ENCODE measurements around the gene SRRM5. TPM values are rescaled to one million over a fixed set of nuclear protein-coding genes. Genes with fewer than 3 reads are reported as not detected.
A peak's percentile ranks its signal among the peaks of the same experiment; 100 is the strongest.

The SRRM5 gene
- total RNA-seq, 1 experiment from 2014 or later: 1.0 TPM

- BruUV-seq (replicated peaks): no TSS peak
- POLR2A ChIA-PET: interaction anchor here (0.5 to 2.1 kb wide), 4 partner anchors 21 to 149 kb away, joined by 3 to 12 read pairs (median 3); partner anchors contain the start of genes IRGQ and ZNF576
- H3K27me3 ChIP-seq (replicated peaks; ENCODE audit: control insufficient read depth, insufficient read depth, low read length): no peaks in the 10 kb centered on the region
- peak; percentile 96 to 97 for DNase-seq
- CTCF ChIA-PET: interaction anchor here (1.0 to 1.4 kb wide), 3 partner anchors 19 to 21 kb away, joined by 4 to 6 read pairs (median 5); partner anchors contain the start of gene ZNF576
- H3K36me3 ChIP-seq (ENCODE audit: control insufficient read depth, insufficient read depth, low read length): no peaks in the 10 kb centered on the region
- peaks cover 7% of the 10 kb centered on the region for H3K36me3 Mint-ChIP-seq (ENCODE audit: insufficient read depth, unreplicated experiment)
- H3K9me3 Mint-ChIP-seq (ENCODE audit: unreplicated experiment): no peaks in the 10 kb centered on the region
- peaks cover 10% of the 10 kb centered on the region for H3K27me3 Mint-ChIP-seq (ENCODE audit: insufficient read depth, unreplicated experiment)
- H3K4me1 Mint-ChIP-seq (ENCODE audit: low read depth, unreplicated experiment): no peaks in the 10 kb centered on the region
- H3K4me3 ChIP-seq (ENCODE audit: low read depth, low read length): peak within 1 kb of the TSS; percentile 92
- H3K4me3 Mint-ChIP-seq (ENCODE audit: unreplicated experiment): peak within 1 kb of the TSS; percentile 95
- no peaks in the 10 kb centered on the region for H3K9me3 ChIP-seq
- intact Hi-C loops (cut with micrococcal nuclease; ENCODE audit: unreplicated experiment): loop anchor here (1.0 kb wide), 1 partner anchor 21 kb away; the partner anchor contains the start of genes IRGQ and ZNF576
- H3K27ac Mint-ChIP-seq (ENCODE audit: unreplicated experiment): peak within 1 kb of the TSS; percentile 96
- no peak for TF ChIP-seq CTCF (IDR thresholded peaks at IDR 0.05; ENCODE audit: insufficient read depth in 1 of 2, low read depth in 1 of 2, low read length in 1 of 2, severe bottlenecking in 1 of 2, unreplicated experiment in 1 of 2)
- no peaks in the 10 kb centered on the region for H3K4me1 ChIP-seq
These were observed 36.5 kb upstream of the SRRM5 start, which contains the start of the genes PINLYP and XRCC1 for GRCh38 chr19:43575156-43575950. Gene PINLYP (plus strand): TSS chr19:43575801. CDS start chr19:43577192, 1,391 bp downstream. Gene XRCC1 (minus strand): TSS chr19:43575527. CDS start chr19:43575458, 69 bp downstream.

GRCh38 chr19:43575955-43576878 is 35.7 kb upstream of the SRRM5 start:
- intact Hi-C loops (cut with micrococcal nuclease; ENCODE audit: unreplicated experiment): loop anchor here (1.0 kb wide), 1 partner anchor 20 kb away; the partner anchor contains the start of genes IRGQ and ZNF576
- ChIA-PET CTCF (no interaction called here), POLR2A (interaction anchor here (0.6 to 2.1 kb wide), 3 partner anchors 20 to 148 kb away, joined by 3 to 12 read pairs (median 3); partner anchors contain the start of genes IRGQ and ZNF576)
- H3K36me3 Mint-ChIP-seq (ENCODE audit: insufficient read depth, unreplicated experiment): peaks cover 7% of the 10 kb centered on the region
- H3K27me3 ChIP-seq (replicated peaks; ENCODE audit: control insufficient read depth, insufficient read depth, low read length): no peaks in the 10 kb centered on the region
- H3K4me3 ChIP-seq (ENCODE audit: low read depth, low read length): peak overlapping the region; percentile 30
- H3K9me3 ChIP-seq: no peaks in the 10 kb centered on the region
- H3K4me1 Mint-ChIP-seq (ENCODE audit: low read depth, unreplicated experiment): no peaks in the 10 kb centered on the region
- no peaks in the 10 kb centered on the region for H3K9me3 Mint-ChIP-seq (ENCODE audit: unreplicated experiment)
- peaks cover 10% of the 10 kb centered on the region for H3K27me3 Mint-ChIP-seq (ENCODE audit: insufficient read depth, unreplicated experiment)
- H3K27ac Mint-ChIP-seq (ENCODE audit: unreplicated experiment): peak overlapping the region; percentile 96
- TF ChIP-seq CTCF (IDR thresholded peaks at IDR 0.05; ENCODE audit: insufficient read depth in 1 of 2, low read depth in 1 of 2, low read length in 1 of 2, severe bottlenecking in 1 of 2, unreplicated experiment in 1 of 2): no peak
- H3K36me3 ChIP-seq (ENCODE audit: control insufficient read depth, insufficient read depth, low read length): no peaks in the 10 kb centered on the region
- DNase-seq: peak in 1 of 2 experiments; percentile 17
- no TSS peak for BruUV-seq (replicated peaks)
- peak overlapping the region; percentile 95 for H3K4me3 Mint-ChIP-seq (ENCODE audit: unreplicated experiment)
- no peaks in the 10 kb centered on the region for H3K4me1 ChIP-seq

- Mint-ChIP-seq H3K36me3 (ENCODE audit: insufficient read depth, unreplicated experiment) (peaks cover 7% of the 10 kb centered on the region), H3K4me3 (ENCODE audit: unreplicated experiment) (no peak overlapping the region), H3K9me3 (ENCODE audit: unreplicated experiment) (no peaks in the 10 kb centered on the region), H3K27ac (ENCODE audit: unreplicated experiment) (no peak overlapping the region), H3K4me1 (ENCODE audit: low read depth, unreplicated experiment) (no peaks in the 10 kb centered on the region), H3K27me3 (ENCODE audit: insufficient read depth, unreplicated experiment) (peaks cover 10% of the 10 kb centered on the region)
- ChIA-PET POLR2A (no interaction called here), CTCF (no interaction called here)
- no peak for TF ChIP-seq CTCF (IDR thresholded peaks at IDR 0.05; ENCODE audit: insufficient read depth in 1 of 2, low read depth in 1 of 2, low read length in 1 of 2, severe bottlenecking in 1 of 2, unreplicated experiment in 1 of 2)
- Histone ChIP-seq H3K4me1 (no peaks in the 10 kb centered on the region), H3K4me3 (ENCODE audit: low read depth, low read length) (no peak overlapping the region), H3K27me3 (replicated peaks; ENCODE audit: control insufficient read depth, insufficient read depth, low read length) (no peaks in the 10 kb centered on the region), H3K36me3 (ENCODE audit: control insufficient read depth, insufficient read depth, low read length) (no peaks in the 10 kb centered on the region), H3K9me3 (no peaks in the 10 kb centered on the region)
- no peak for DNase-seq
- no TSS peak for BruUV-seq (replicated peaks)
- intact Hi-C loops (cut with micrococcal nuclease; ENCODE audit: unreplicated experiment): no loop called here
These were observed 33.1 kb upstream of the SRRM5 start for GRCh38 chr19:43578787-43579186.

All from Caco-2 (cell line).